ENCODE data around the gene PLPP1. TPM values are rescaled to one million over a fixed set of nuclear protein-coding genes. Genes with fewer than 3 reads are reported as not detected.
A peak's percentile ranks its signal among the peaks of the same experiment; 100 is the strongest.

PLPP1 gene
- total and polyA plus RNA-seq, 2 of the 13 experiments (the other 11 are each of a cell fraction or from before 2014, with no cell fraction given), result 7.3 to 12.1 TPM

DNA sequence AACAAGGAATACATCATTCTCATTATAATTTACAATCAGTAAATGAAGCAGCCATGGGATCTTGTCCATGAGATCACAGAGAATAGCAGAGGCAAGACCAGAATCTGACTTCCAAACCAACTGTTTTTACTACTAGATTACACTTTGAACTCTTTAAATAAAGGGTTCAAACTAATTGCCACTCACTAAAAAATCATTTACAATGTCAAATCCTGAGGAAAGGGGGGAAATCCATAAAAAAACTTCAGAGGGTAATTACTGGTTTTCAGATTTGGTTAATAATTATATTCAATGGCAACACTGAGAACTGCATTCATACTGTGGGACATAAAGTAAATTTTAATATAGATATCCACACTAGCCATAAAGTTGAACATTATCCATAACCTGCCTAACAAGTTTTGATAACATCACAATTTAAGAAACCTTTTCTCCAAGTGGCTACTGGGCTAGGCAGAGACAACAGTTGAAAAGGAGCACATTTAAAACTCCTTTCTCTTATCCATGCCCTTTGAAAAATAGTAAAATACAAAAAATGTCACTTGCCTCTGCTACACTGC is 15.9 kb downstream of the PLPP1 start:
- Histone ChIP-seq H3K27ac (ENCODE audit: extremely low read length, insufficient read depth, low read length) (no peak overlapping the region), H3K4me2 (ENCODE audit: low read depth, low read length) (no peak overlapping the region), H3K79me2 (ENCODE audit: insufficient read depth, low read length) (no peaks in the 10 kb centered on the region), H3K36me3 (replicated peaks in 1 of 2; ENCODE audit: control insufficient read depth in 1 of 2, insufficient read depth in 2 of 2, low read length in 2 of 2) (no peaks in the 10 kb centered on the region), H4K20me1 (ENCODE audit: insufficient read depth, low read length) (no peaks in the 10 kb centered on the region), H3K4me1 (ENCODE audit: insufficient read depth, low read length) (peaks cover 18% of the 10 kb centered on the region; the same call in 1 of the 2 replicates), H3K27me3 (ENCODE audit: control insufficient read depth in 1 of 2, insufficient read depth in 2 of 2, low read length in 2 of 2) (no peaks in the 10 kb centered on the region), H3K4me3 (replicated peaks in 1 of 3; ENCODE audit: insufficient read depth in 1 of 3, low read depth in 2 of 3, low read length in 3 of 3) (no peak overlapping the region), H3K9me3 (ENCODE audit: low read length) (no peaks in the 10 kb centered on the region), H3K9ac (ENCODE audit: insufficient read depth, low read depth, low read length) (no peak overlapping the region), H2AFZ (ENCODE audit: low read length) (no peak overlapping the region)
- POLR2A ChIA-PET, result no interaction called here
- no peak for ATAC-seq
- in situ Hi-C loops (cut with HindIII; ENCODE audit: extremely low pct_ligation_motif_present, low pct_unique_long_range_greater_than_20kb), result no loop called here
- TF ChIP-seq, protein P1, sequence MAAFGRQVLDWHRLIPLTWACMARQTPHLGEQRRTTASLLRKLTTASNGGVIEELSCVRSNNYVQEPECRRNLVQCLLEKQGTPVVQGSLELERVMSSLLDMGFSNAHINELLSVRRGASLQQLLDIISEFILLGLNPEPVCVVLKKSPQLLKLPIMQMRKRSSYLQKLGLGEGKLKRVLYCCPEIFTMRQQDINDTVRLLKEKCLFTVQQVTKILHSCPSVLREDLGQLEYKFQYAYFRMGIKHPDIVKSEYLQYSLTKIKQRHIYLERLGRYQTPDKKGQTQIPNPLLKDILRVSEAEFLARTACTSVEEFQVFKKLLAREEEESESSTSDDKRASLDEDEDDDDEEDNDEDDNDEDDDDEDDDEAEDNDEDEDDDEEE (CRISPR knock-in tag; IDR thresholded peaks at IDR 0.05), result no peak
- TF ChIP-seq ZBTB7A (CRISPR knock-in tag; IDR thresholded peaks at IDR 0.05), result no peak
- no peak for TF ChIP-seq HOXA7 (CRISPR knock-in tag; IDR thresholded peaks at IDR 0.05)
- TF ChIP-seq ZNF607 (CRISPR knock-in tag; IDR thresholded peaks at IDR 0.05; ENCODE audit: borderline replicate concordance), result no peak
- TF ChIP-seq, protein P2, sequence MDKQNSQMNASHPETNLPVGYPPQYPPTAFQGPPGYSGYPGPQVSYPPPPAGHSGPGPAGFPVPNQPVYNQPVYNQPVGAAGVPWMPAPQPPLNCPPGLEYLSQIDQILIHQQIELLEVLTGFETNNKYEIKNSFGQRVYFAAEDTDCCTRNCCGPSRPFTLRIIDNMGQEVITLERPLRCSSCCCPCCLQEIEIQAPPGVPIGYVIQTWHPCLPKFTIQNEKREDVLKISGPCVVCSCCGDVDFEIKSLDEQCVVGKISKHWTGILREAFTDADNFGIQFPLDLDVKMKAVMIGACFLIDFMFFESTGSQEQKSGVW (CRISPR knock-in tag; IDR thresholded peaks at IDR 0.05; ENCODE audit: borderline replicate concordance), result no peak
- intact Hi-C loops (cut with micrococcal nuclease; ENCODE audit: unreplicated experiment), result no loop called here
- no TSS peak for BruUV-seq (replicated peaks)
- CTCF ChIA-PET (ENCODE audit: low intra/inter-chr PET ratio, low total read pairs), result no interaction called here
- no peak for DNase-seq (ENCODE audit: low spot score)
- FAIRE-seq, result no peak

DNA sequence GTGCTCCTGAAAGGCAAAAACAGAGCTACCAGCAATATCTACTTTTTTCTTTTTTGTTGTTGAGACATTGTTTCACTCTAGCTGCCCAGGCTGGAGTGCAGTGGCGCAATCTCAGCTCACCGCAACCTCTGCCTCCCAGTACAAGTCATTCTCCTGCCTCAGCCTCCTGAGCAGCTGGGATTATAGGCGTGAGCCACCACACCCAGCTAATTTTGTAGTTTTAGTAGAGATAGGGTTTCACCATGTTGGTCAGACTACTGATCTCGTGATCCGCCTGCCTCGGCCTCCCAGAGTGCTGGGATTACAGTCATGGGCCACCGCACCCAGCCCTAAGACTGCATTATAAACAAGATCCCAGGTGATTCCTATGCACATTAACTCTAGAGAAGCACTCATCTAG is 17.0 kb downstream of the PLPP1 start:
- Histone ChIP-seq H3K36me3 (replicated peaks in 1 of 2; ENCODE audit: control insufficient read depth in 1 of 2, insufficient read depth in 2 of 2, low read length in 2 of 2) (no peaks in the 10 kb centered on the region), H3K9me3 (ENCODE audit: low read length) (no peaks in the 10 kb centered on the region), H3K4me3 (replicated peaks in 1 of 3; ENCODE audit: insufficient read depth in 1 of 3, low read depth in 2 of 3, low read length in 3 of 3) (no peak overlapping the region), H3K79me2 (ENCODE audit: insufficient read depth, low read length) (no peaks in the 10 kb centered on the region), H3K4me2 (ENCODE audit: low read depth, low read length) (no peak overlapping the region), H3K27ac (ENCODE audit: extremely low read length, insufficient read depth, low read length) (no peak overlapping the region), H4K20me1 (ENCODE audit: insufficient read depth, low read length) (no peaks in the 10 kb centered on the region), H3K9ac (ENCODE audit: insufficient read depth, low read depth, low read length) (no peak overlapping the region), H3K4me1 (ENCODE audit: insufficient read depth, low read length) (peaks cover 18% of the 10 kb centered on the region; the same call in 1 of the 2 replicates), H3K27me3 (ENCODE audit: control insufficient read depth in 1 of 2, insufficient read depth in 2 of 2, low read length in 2 of 2) (no peaks in the 10 kb centered on the region), H2AFZ (ENCODE audit: low read length) (no peak overlapping the region)
- in situ Hi-C loops (cut with HindIII; ENCODE audit: extremely low pct_ligation_motif_present, low pct_unique_long_range_greater_than_20kb) (no loop called here), intact Hi-C loops (cut with micrococcal nuclease; ENCODE audit: unreplicated experiment) (no loop called here)
- TF ChIP-seq TP53 (CRISPR knock-in tag; conservative IDR thresholded peaks at IDR 0.05), result no peak
- no peak for TF ChIP-seq ZNF264 (CRISPR knock-in tag; IDR thresholded peaks at IDR 0.05)
- TF ChIP-seq CEBPB (IDR thresholded peaks at IDR 0.05; ENCODE audit: borderline replicate concordance, low read depth, low read length), result peak; percentile 13; the same call in 1 of the 2 replicates
- no peak for TF ChIP-seq RFX3 (CRISPR knock-in tag; IDR thresholded peaks at IDR 0.05)
- no peak for TF ChIP-seq HDAC6 (IDR thresholded peaks at IDR 0.05; ENCODE audit: low read depth, low read length)
- TF ChIP-seq, protein P3, sequence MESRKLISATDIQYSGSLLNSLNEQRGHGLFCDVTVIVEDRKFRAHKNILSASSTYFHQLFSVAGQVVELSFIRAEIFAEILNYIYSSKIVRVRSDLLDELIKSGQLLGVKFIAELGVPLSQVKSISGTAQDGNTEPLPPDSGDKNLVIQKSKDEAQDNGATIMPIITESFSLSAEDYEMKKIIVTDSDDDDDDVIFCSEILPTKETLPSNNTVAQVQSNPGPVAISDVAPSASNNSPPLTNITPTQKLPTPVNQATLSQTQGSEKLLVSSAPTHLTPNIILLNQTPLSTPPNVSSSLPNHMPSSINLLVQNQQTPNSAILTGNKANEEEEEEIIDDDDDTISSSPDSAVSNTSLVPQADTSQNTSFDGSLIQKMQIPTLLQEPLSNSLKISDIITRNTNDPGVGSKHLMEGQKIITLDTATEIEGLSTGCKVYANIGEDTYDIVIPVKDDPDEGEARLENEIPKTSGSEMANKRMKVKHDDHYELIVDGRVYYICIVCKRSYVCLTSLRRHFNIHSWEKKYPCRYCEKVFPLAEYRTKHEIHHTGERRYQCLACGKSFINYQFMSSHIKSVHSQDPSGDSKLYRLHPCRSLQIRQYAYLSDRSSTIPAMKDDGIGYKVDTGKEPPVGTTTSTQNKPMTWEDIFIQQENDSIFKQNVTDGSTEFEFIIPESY (CRISPR knock-in tag; IDR thresholded peaks at IDR 0.05), result 0 out of 2 replicates have a peak, but pooled peaks have one; percentile 43
- no peak for TF ChIP-seq MBD4 (IDR thresholded peaks at IDR 0.05; ENCODE audit: borderline replicate concordance, low read length)
- TF ChIP-seq ZC3H4 (CRISPR knock-in tag; IDR thresholded peaks at IDR 0.05; ENCODE audit: borderline replicate concordance), result no peak
- no peak for TF ChIP-seq SOX6 (IDR thresholded peaks at IDR 0.05)
- no peak for TF ChIP-seq SOX6 (CRISPR knock-in tag; IDR thresholded peaks at IDR 0.05)
- CTCF ChIA-PET (ENCODE audit: low intra/inter-chr PET ratio, low total read pairs), result no interaction called here
- POLR2A ChIA-PET, result no interaction called here
- 97% methylated on average over 7 of the region's 7 CpGs for WGBS (ENCODE audit: low lambda C conversion rate)
- FAIRE-seq (no peak), DNase-seq (ENCODE audit: low spot score) (no peak), ATAC-seq (no peak)
- no TSS peak for BruUV-seq (replicated peaks)

Measured in HepG2 (cell line).